GM12878 (cell line): ENCODE data around the gene CCDC136.

ENCODE experiments used
- CHD2 ChIP-seq: IDR thresholded peaks from 2 replicates; pipeline ENCODE4 v1.6.1; 2011; ENCODE audit warnings: low read depth, low read length, improper control_type of control experiment, borderline replicate concordance
- EP300 ChIP-seq, 2 experiments: fragments of 150-350 bp in 1 of 2; IDR thresholded peaks; 2 replicates each; pipeline ENCODE4 v1.6.1; 2011 to 2012; ENCODE audit warnings: low read depth in 2 of 2, low read length in 2 of 2, borderline replicate concordance in 1 of 2, improper control_type of control experiment in 1 of 2, inconsistent platforms in 1 of 2; ENCODE audit not compliant: control insufficient read depth in 1 of 2
- EZH2 ChIP-seq: IDR thresholded peaks from 2 replicates; pipeline ENCODE4 v1.6.1; 2012; ENCODE audit warnings: low read depth, mild to moderate bottlenecking, control low read depth, inconsistent platforms, low read length, borderline replicate concordance; ENCODE audit not compliant: control insufficient read depth
- MEF2A ChIP-seq: IDR thresholded peaks from 2 replicates; pipeline ENCODE4 v1.6.1; 2011; ENCODE audit warnings: low read depth, mild to moderate bottlenecking, low read length, moderate library complexity; ENCODE audit not compliant: insufficient read depth
- TCF7 ChIP-seq: IDR thresholded peaks from 2 replicates; pipeline ENCODE4 v1.6.1; 2014; ENCODE audit warnings: antibody characterized with exemption, borderline replicate concordance
- TF ChIP-seq, protein P1 (sequence below): fragments of 450-650 bp; formaldehyde crosslinking; IDR thresholded peaks from 2 replicates; pipeline ENCODE4 v1.5.0; 2022; ENCODE audit warnings: mild to moderate bottlenecking, missing genetic modification characterization
- TF ChIP-seq, protein P2 (sequence below): fragments of 450-650 bp; IDR thresholded peaks from 2 replicates; pipeline ENCODE4 v1.6.1; 2014; ENCODE audit warnings: mild to moderate bottlenecking
- TF ChIP-seq, protein P3 (sequence below): IDR thresholded peaks from 2 replicates; pipeline ENCODE4 v1.6.1; 2012; ENCODE audit warnings: low read depth, low read length, improper control_type of control experiment
- TF ChIP-seq, protein P4 (sequence below): IDR thresholded peaks from 2 replicates; pipeline ENCODE4 v1.6.1; 2011; ENCODE audit warnings: low read depth, low read length, improper control_type of control experiment, borderline replicate concordance

DNA sequence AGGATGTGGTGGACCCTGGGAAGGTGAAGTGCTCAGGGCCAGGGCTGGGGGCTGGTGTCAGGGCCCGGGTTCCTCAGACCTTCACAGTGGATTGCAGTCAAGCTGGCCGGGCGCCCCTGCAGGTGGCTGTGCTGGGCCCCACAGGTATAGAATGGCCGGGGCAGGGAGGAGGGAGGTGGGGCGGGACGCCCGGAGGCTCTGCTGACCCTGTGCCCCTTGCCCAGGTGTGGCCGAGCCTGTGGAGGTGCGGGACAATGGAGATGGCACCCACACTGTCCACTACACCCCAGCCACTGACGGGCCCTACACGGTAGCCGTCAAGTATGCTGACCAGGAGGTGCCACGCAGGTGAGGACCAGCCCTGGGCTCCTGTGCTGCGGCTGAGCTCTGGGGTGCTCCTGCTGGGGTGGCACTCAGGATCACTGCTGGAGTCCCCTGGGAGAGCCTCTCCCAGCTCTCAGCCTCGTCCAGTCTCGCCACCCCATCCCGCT lies 56.0 kb downstream of the CCDC136 start:
- TF ChIP-seq CHD2 (no peak), EP300 (IDR thresholded peaks at IDR 0.05; ENCODE audit: borderline replicate concordance in 1 of 2, control insufficient read depth in 1 of 2, low read depth in 2 of 2, low read length in 2 of 2) (no peak), TCF7 (no peak), MEF2A (no peak), EZH2 (no peak)
- TF ChIP-seq, protein P1, sequence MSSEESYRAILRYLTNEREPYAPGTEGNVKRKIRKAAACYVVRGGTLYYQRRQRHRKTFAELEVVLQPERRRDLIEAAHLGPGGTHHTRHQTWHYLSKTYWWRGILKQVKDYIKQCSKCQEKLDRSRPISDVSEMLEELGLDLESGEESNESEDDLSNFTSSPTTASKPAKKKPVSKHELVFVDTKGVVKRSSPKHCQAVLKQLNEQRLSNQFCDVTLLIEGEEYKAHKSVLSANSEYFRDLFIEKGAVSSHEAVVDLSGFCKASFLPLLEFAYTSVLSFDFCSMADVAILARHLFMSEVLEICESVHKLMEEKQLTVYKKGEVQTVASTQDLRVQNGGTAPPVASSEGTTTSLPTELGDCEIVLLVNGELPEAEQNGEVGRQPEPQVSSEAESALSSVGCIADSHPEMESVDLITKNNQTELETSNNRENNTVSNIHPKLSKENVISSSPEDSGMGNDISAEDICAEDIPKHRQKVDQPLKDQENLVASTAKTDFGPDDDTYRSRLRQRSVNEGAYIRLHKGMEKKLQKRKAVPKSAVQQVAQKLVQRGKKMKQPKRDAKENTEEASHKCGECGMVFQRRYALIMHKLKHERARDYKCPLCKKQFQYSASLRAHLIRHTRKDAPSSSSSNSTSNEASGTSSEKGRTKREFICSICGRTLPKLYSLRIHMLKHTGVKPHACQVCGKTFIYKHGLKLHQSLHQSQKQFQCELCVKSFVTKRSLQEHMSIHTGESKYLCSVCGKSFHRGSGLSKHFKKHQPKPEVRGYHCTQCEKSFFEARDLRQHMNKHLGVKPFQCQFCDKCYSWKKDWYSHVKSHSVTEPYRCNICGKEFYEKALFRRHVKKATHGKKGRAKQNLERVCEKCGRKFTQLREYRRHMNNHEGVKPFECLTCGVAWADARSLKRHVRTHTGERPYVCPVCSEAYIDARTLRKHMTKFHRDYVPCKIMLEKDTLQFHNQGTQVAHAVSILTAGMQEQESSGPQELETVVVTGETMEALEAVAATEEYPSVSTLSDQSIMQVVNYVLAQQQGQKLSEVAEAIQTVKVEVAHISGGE = no peak
- TF ChIP-seq, protein P2, sequence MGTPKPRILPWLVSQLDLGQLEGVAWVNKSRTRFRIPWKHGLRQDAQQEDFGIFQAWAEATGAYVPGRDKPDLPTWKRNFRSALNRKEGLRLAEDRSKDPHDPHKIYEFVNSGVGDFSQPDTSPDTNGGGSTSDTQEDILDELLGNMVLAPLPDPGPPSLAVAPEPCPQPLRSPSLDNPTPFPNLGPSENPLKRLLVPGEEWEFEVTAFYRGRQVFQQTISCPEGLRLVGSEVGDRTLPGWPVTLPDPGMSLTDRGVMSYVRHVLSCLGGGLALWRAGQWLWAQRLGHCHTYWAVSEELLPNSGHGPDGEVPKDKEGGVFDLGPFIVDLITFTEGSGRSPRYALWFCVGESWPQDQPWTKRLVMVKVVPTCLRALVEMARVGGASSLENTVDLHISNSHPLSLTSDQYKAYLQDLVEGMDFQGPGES = no peak
- TF ChIP-seq, protein P3, sequence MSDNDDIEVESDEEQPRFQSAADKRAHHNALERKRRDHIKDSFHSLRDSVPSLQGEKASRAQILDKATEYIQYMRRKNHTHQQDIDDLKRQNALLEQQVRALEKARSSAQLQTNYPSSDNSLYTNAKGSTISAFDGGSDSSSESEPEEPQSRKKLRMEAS = no peak
- TF ChIP-seq, protein P4, sequence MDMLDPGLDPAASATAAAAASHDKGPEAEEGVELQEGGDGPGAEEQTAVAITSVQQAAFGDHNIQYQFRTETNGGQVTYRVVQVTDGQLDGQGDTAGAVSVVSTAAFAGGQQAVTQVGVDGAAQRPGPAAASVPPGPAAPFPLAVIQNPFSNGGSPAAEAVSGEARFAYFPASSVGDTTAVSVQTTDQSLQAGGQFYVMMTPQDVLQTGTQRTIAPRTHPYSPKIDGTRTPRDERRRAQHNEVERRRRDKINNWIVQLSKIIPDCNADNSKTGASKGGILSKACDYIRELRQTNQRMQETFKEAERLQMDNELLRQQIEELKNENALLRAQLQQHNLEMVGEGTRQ = no peak
